Mammary epithelial cell (primary cell): Measurements from ENCODE around the gene TMEM233.

Source experiments
- CTCF ChIP-seq, 2 donors: IDR thresholded peaks in 1 of 2; conservative IDR thresholded peaks in 1 of 2; 2 replicates each; pipeline ENCODE4 v1.5.1; 2011 to 2012; ENCODE audit warnings: inconsistent platforms in 2 of 2, low read length in 2 of 2, mild to moderate bottlenecking in 2 of 2, control low read depth in 1 of 2, low read depth in 1 of 2; ENCODE audit not compliant: insufficient read depth in 1 of 2; ENCODE audit errors: extremely low read depth in 1 of 2
- EZH2 ChIP-seq: IDR thresholded peaks from 2 replicates; pipeline ENCODE4 v1.6.1; 2012; ENCODE audit warnings: low read length, inconsistent platforms, borderline replicate concordance

- no peak for TF ChIP-seq EZH2
- no peak for TF ChIP-seq CTCF (conservative IDR thresholded peaks at IDR 0.05 in 1 of 2, IDR thresholded peaks at IDR 0.05 in 1 of 2; ENCODE audit: extremely low read depth in 1 of 2, insufficient read depth in 1 of 2, low read depth in 1 of 2, low read length in 2 of 2)
Measured at GRCh38 chr12:119676022-119676421, 82.4 kb downstream of the TMEM233 start.
